Fibroblast of villous mesenchyme (primary cell): Measurements from ENCODE around the gene GRM4. TPM values are rescaled to one million over a fixed set of nuclear protein-coding genes. Genes with fewer than 3 reads are reported as not detected.

Experiments used
- DNase-seq: peaks from one replicate; pipeline ENCODE4 v3.0.0-alpha.2; 2010; ENCODE audit warnings: low read depth
- H3K4me3 ChIP-seq: 2 replicates; pipeline ENCODE4 v1.5.1; 2011; ENCODE audit warnings: low read depth, mild to moderate bottlenecking, low read length
- CTCF ChIP-seq: IDR thresholded peaks from 2 replicates; pipeline ENCODE4 v1.5.1; 2012; ENCODE audit warnings: low read depth, mild to moderate bottlenecking, low read length; ENCODE audit not compliant: insufficient read depth
- total RNA-seq: library from RNA; depleted of rRNA; stranded (reverse); fragments of >200 nt; gene quantifications from 2 replicates; pipeline ENCODE4 v1.2.3, GENCODE V29; 2012

Gene GRM4
- total RNA-seq, 1 donor, result under 0.01 TPM

GRCh38 chr6:33985313-33985751, 160.6 kb downstream of the GRM4 start:
- DNase-seq, result no peak
- no peak for TF ChIP-seq CTCF
- H3K4me3 ChIP-seq, result no peak overlapping the region

GRCh38 chr6:33984466-33985312, 161.2 kb downstream of the GRM4 start:
- no peak overlapping the region for H3K4me3 ChIP-seq
- no peak for TF ChIP-seq CTCF
- no peak for DNase-seq

- no peak overlapping the region for H3K4me3 ChIP-seq
- no peak for DNase-seq
- no peak for TF ChIP-seq CTCF
These were observed 162.0 kb downstream of the GRM4 start for GRCh38 chr6:33983721-33984465.

GRCh38 chr6:33983109-33983716, 162.7 kb downstream of the GRM4 start:
- H3K4me3 ChIP-seq, result no peak overlapping the region
- TF ChIP-seq CTCF, result no peak
- peak; percentile 37 for DNase-seq

- H3K4me3 ChIP-seq, result no peak overlapping the region
- DNase-seq, result no peak
- no peak for TF ChIP-seq CTCF
These were observed 164.0 kb downstream of the GRM4 start for GRCh38 chr6:33981861-33982260.

GRCh38 chr6:33981421-33981820, 164.5 kb downstream of the GRM4 start:
- no peak for TF ChIP-seq CTCF
- DNase-seq, result no peak
- H3K4me3 ChIP-seq, result no peak overlapping the region
